K562 (cell line): Measurements from ENCODE around the gene CD300LB. TPM values are rescaled to one million over a fixed set of nuclear protein-coding genes. Genes with fewer than 3 reads are reported as not detected.

Experiments
- CHD1 ChIP-seq: fragments of 200-600 bp; sonication (generic); IDR thresholded peaks from one replicate; pipeline ENCODE4 v1.6.1; 2012; ENCODE audit warnings: mild to moderate bottlenecking, moderate library complexity, low read length, inconsistent platforms
- CUX1 ChIP-seq: fragments of 200-800 bp; sonication (Bioruptor generic); IDR thresholded peaks from 2 replicates; pipeline ENCODE4 v1.6.1; 2016; ENCODE audit warnings: missing genetic modification characterization, missing compliant biosample characterization
- DMBX1 ChIP-seq: fragments of 250-450 bp; sonication (Bioruptor Pico); IDR thresholded peaks from 2 replicates; pipeline ENCODE4 v1.8.0; 2022; ENCODE audit warnings: inconsistent platforms, mild to moderate bottlenecking, moderate library complexity, borderline replicate concordance
- EP400 ChIP-seq: fragments of 450-650 bp; IDR thresholded peaks from 2 replicates; pipeline ENCODE4 v1.6.1; 2017; ENCODE audit warnings: antibody characterized with exemption, mild to moderate bottlenecking, moderate library complexity
- HDAC3 ChIP-seq: fragments of 450-650 bp; IDR thresholded peaks from 2 replicates; pipeline ENCODE4 v1.6.1; 2018; ENCODE audit warnings: borderline replicate concordance, mild to moderate bottlenecking, moderate library complexity; ENCODE audit not compliant: partially characterized antibody
- RAD21 ChIP-seq, 2 experiments: fragments of 250-450 bp in 1 of 2; fragments of 450-650 bp in 1 of 2; sonication (Bioruptor Pico) in 1 of 2; formaldehyde crosslinking in 1 of 2; IDR thresholded peaks in 1 of 2; conservative IDR thresholded peaks in 1 of 2; 2 replicates each; pipeline versions ENCODE4 v1.4.0 to v1.8.0; 2020 to 2022; ENCODE audit warnings: mild to moderate bottlenecking in 2 of 2, moderate library complexity in 1 of 2
- TCF15 ChIP-seq: fragments of 250-450 bp; sonication (Bioruptor Pico); IDR thresholded peaks from 2 replicates; pipeline ENCODE4 v1.8.0; 2022; ENCODE audit warnings: moderate library complexity, mild to moderate bottlenecking, inconsistent platforms
- TCF7L2 ChIP-seq: fragments of 150-350 bp; IDR thresholded peaks from 2 replicates; pipeline ENCODE4 v1.6.1; 2016; ENCODE audit warnings: low read depth, mild to moderate bottlenecking, low read length, moderate library complexity
- ZBTB12 ChIP-seq: fragments of 250-450 bp; sonication (Bioruptor Pico); IDR thresholded peaks from 2 replicates; pipeline ENCODE4 v1.4.0; 2020
- ZBTB2 ChIP-seq: fragments of 450-650 bp; IDR thresholded peaks from 2 replicates; pipeline ENCODE4 v1.6.1; 2016; ENCODE audit warnings: antibody characterized with exemption
- ZHX1 ChIP-seq: fragments of 150-350 bp; conservative IDR thresholded peaks from 2 replicates; pipeline ENCODE4 v1.6.1; 2014; ENCODE audit warnings: low read length
- ZNF197 ChIP-seq: fragments of 200-800 bp; sonication (Bioruptor generic); IDR thresholded peaks from 2 replicates; pipeline ENCODE4 v1.6.1; 2016; ENCODE audit warnings: low read depth, missing genetic modification characterization, missing compliant biosample characterization
- ZNF589 ChIP-seq: fragments of 200-800 bp; sonication (Bioruptor generic); IDR thresholded peaks from 2 replicates; pipeline ENCODE4 v1.6.1; 2016; ENCODE audit warnings: low read depth, missing genetic modification characterization, missing compliant biosample characterization
- ZNF764 ChIP-seq: fragments of 250-450 bp; sonication (Bioruptor Pico); IDR thresholded peaks from 2 replicates; pipeline ENCODE4 v1.4.0; 2020; ENCODE audit warnings: low read depth, mild to moderate bottlenecking, moderate library complexity
- polyA plus RNA-seq, 8 experiments: library from polyadenylated mRNA; depleted of rRNA in 4 of 8; stranded (reverse) in 5 of 8; unstranded in 3 of 8; fragments of >200 nt; fragmentation: Nextera tagmentation in 2 of 8; fragmentation: Illumina TruSeq in 1 of 8; extraction: Ambion mirVana in 2 of 8; extraction: Trizol in 1 of 8; gene quantifications; 2 replicates each; pipeline versions ENCODE4 v1.2.1 to v1.2.3, GENCODE V29; 2011 to 2014; ENCODE audit warnings: inconsistent platforms in 1 of 8, missing spikeins in 1 of 8
- total RNA-seq, 7 experiments: library from RNA; depleted of rRNA in 6 of 7; stranded (reverse); fragments of >200 nt in 6 of 7; fragmentation: Illumina TruSeq in 2 of 7; extraction: Trizol in 2 of 7; gene quantifications; 2 replicates each; pipeline versions ENCODE4 v1.2.1 to v1.2.3, GENCODE V29; 2011 to 2021; ENCODE audit warnings: low replicate concordance in 1 of 7

CD300LB gene
- total and polyA plus RNA-seq, 9 of the 15 experiments (the other 6 are each of a cell fraction or from before 2014, with no cell fraction given) = not detected

- no peak for TF ChIP-seq ZBTB2
- peak; percentile 54; the same call in 1 of the 2 replicates for TF ChIP-seq ZBTB12 (CRISPR knock-in tag)
- no peak for TF ChIP-seq CHD1
- TF ChIP-seq RAD21 (CRISPR knock-in tag; conservative IDR thresholded peaks at IDR 0.05 in 1 of 2, IDR thresholded peaks at IDR 0.05 in 1 of 2) = no peak
- no peak for TF ChIP-seq ZNF197 (CRISPR knock-in tag)
- no peak for TF ChIP-seq DMBX1 (CRISPR knock-in tag)
- TF ChIP-seq TCF7L2 = no peak
- TF ChIP-seq ZNF589 = no peak; the same call in 1 of the 2 replicates
- TF ChIP-seq CUX1 (CRISPR knock-in tag) = 0 out of 2 replicates have a peak, but pooled peaks have one; percentile 65
- no peak for TF ChIP-seq ZHX1
- TF ChIP-seq EP400 = no peak
- no peak for TF ChIP-seq ZNF764
- no peak for TF ChIP-seq TCF15 (CRISPR knock-in tag)
- TF ChIP-seq HDAC3 = no peak
These were observed 17.2 kb downstream of the CD300LB start (continued) for GRCh38 chr17:74513987-74514631.
